A673 (cell line): ENCODE measurements around the gene MPHOSPH9. TPM values are rescaled to one million over a fixed set of nuclear protein-coding genes. Genes with fewer than 3 reads are reported as not detected.
"Not testable (repeated sequence)": the region's sequence is repeated elsewhere in the genome, so short reads cannot be mapped to it uniquely, and the experiment has no call there.

Experiments used
- BruUV-seq: library from RNA; stranded (reverse); fragments of 400-500 nt; replicated peaks from 2 replicates; lab custom pipeline; 2021; lab: Mats Ljungman, UMichigan
- CTCF ChIA-PET: fragments of 300-600 bp; sonication (Branson Sonifier 250); formaldehyde crosslinking; loops from one replicate; lab custom pipeline; 2022; ENCODE audit warnings: antibody characterized with exemption; lab: Charles Lee
- POLR2A ChIA-PET: fragments of 300-600 bp; sonication (Branson Sonifier 250); formaldehyde crosslinking; loops from one replicate; lab custom pipeline; 2022; ENCODE audit warnings: antibody characterized with exemption; ENCODE audit not compliant: low non-redundant PET; lab: Charles Lee
- DNase-seq: peaks from one replicate; pipeline ENCODE4 v3.0.0-alpha.2; 2015; ENCODE audit warnings: low spot score
- H3K27ac ChIP-seq: fragments of 200-600 bp; sonication (generic); 2 replicates; pipeline ENCODE4 v1.5.1; 2016; ENCODE audit warnings: mixed run types, low read depth, mild to moderate bottlenecking, mixed read lengths, antibody characterized with exemption, low read length; ENCODE audit not compliant: poor library complexity, severe bottlenecking
- H3K27me3 ChIP-seq: fragments of 200-600 bp; sonication (generic); replicated peaks from 2 replicates; pipeline ENCODE4 v1.6.1; 2017; ENCODE audit warnings: mixed run types, low read depth, mild to moderate bottlenecking, mixed read lengths, antibody characterized with exemption, low read length; ENCODE audit not compliant: insufficient read depth, poor library complexity
- H3K36me3 ChIP-seq: fragments of 200-600 bp; sonication (generic); 2 replicates; pipeline ENCODE4 v1.6.1; 2016; ENCODE audit warnings: mixed run types, mild to moderate bottlenecking, mixed read lengths, antibody characterized with exemption, low read length; ENCODE audit not compliant: insufficient read depth, poor library complexity, severe bottlenecking
- H3K4me1 ChIP-seq: fragments of 200-600 bp; sonication (generic); 2 replicates; pipeline ENCODE4 v1.6.1; 2017; ENCODE audit warnings: mixed run types, mild to moderate bottlenecking, mixed read lengths, antibody characterized with exemption, low read length; ENCODE audit not compliant: insufficient read depth, poor library complexity, severe bottlenecking
- H3K4me3 ChIP-seq: fragments of 200-600 bp; sonication (generic); 2 replicates; pipeline ENCODE4 v1.5.1; 2016; ENCODE audit warnings: low read depth, mixed run types, mild to moderate bottlenecking, mixed read lengths, low read length; ENCODE audit not compliant: poor library complexity, severe bottlenecking
- H3K9me3 ChIP-seq: fragments of 200-600 bp; sonication (generic); 2 replicates; pipeline ENCODE4 v1.6.1; 2016; ENCODE audit warnings: mixed run types, low read depth, mild to moderate bottlenecking, mixed read lengths, antibody characterized with exemption, low read length; ENCODE audit not compliant: poor library complexity, severe bottlenecking
- CTCF ChIP-seq: fragments of 300-800, 200-600 bp; sonication (generic); conservative IDR thresholded peaks from 2 replicates; pipeline ENCODE4 v1.5.1; 2017; ENCODE audit warnings: low read depth, mild to moderate bottlenecking, antibody characterized with exemption, low read length, moderate library complexity, mixed read lengths
- EZH2 ChIP-seq: fragments of 200-600 bp; sonication (generic); IDR thresholded peaks from 2 replicates; pipeline ENCODE4 v1.6.1; 2017; ENCODE audit warnings: borderline replicate concordance, low read depth, mild to moderate bottlenecking, mixed read lengths, antibody characterized with exemption, low read length; ENCODE audit not compliant: poor library complexity, severe bottlenecking
- intact Hi-C: fragments of 100-400 bp; cut with micrococcal nuclease; formaldehyde crosslinking; loops from one replicate; pipeline ENCODE4 v1.10.0; 2022; ENCODE audit not compliant: unreplicated experiment
- total RNA-seq: library from RNA; stranded (reverse); gene quantifications from 2 replicates; pipeline ENCODE4 v1.2.3, GENCODE V29; 2021

The MPHOSPH9 gene
- total RNA-seq, 1 experiment from 2014 or later = 80.8 TPM

- Histone ChIP-seq H3K9me3 (no peaks in the 10 kb centered on the region), H3K4me3 (peak overlapping the region; percentile 24), H3K27me3 (no peaks in the 10 kb centered on the region), H3K36me3 (peaks cover 33% of the 10 kb centered on the region), H3K27ac (peak overlapping the region; percentile 54), H3K4me1 (peaks cover 28% of the 10 kb centered on the region)
- POLR2A ChIA-PET = no interaction called here
- DNase-seq = peak; percentile 53
- intact Hi-C loops = no loop called here
- CTCF ChIA-PET = no interaction called here
- no TSS peak for BruUV-seq
- no peak for TF ChIP-seq CTCF
- no peak for TF ChIP-seq EZH2
Measured at GRCh38 chr12:123227581-123228258, 5.2 kb downstream of the MPHOSPH9 start.

GRCh38 chr12:123225443-123225842 lies 7.5 kb downstream of the MPHOSPH9 start:
- no TSS peak for BruUV-seq
- no peak overlapping the region for H3K27ac ChIP-seq

GRCh38 chr12:123223241-123223668 lies 9.7 kb downstream of the MPHOSPH9 start:
- BruUV-seq = no TSS peak
- ChIA-PET POLR2A (interaction anchor here (0.7 to 1.0 kb wide), 2 partner anchors 10 to 422 kb away, joined by 3 to 4 read pairs; partner anchors contain the start of genes MPHOSPH9 and MTRFR), CTCF (interaction anchor here (0.6 kb wide), 1 partner anchor 15 kb away, joined by 3 read pairs; no protein-coding TSS in a partner anchor)
- no peaks in the 10 kb centered on the region for H3K27me3 ChIP-seq
- H3K4me1 ChIP-seq = peaks cover 15% of the 10 kb centered on the region
- intact Hi-C loops = no loop called here
- TF ChIP-seq EZH2 (no peak), CTCF (no peak)
- no peak overlapping the region for H3K4me3 ChIP-seq
- H3K36me3 ChIP-seq = peaks cover 56% of the 10 kb centered on the region
- no peak overlapping the region for H3K27ac ChIP-seq
- DNase-seq = no peak
- no peaks in the 10 kb centered on the region for H3K9me3 ChIP-seq

More at GRCh38 chr12:123225443-123225842, 7.5 kb downstream of the MPHOSPH9 start:
- H3K36me3 ChIP-seq = peaks cover 52% of the 10 kb centered on the region
- DNase-seq = no peak
- H3K27me3 ChIP-seq = no peaks in the 10 kb centered on the region
- H3K9me3 ChIP-seq = no peaks in the 10 kb centered on the region
- TF ChIP-seq EZH2 = no peak
- intact Hi-C loops = no loop called here
- CTCF ChIA-PET = interaction anchor here (0.5 kb wide), 1 partner anchor 15 kb away, joined by 3 read pairs; no protein-coding TSS in a partner anchor
- peaks cover 21% of the 10 kb centered on the region for H3K4me1 ChIP-seq
- H3K4me3 ChIP-seq = no peak overlapping the region
- POLR2A ChIA-PET = interaction anchor here (0.5 kb wide), 1 partner anchor 239 kb away, joined by 11 read pairs; no protein-coding TSS in a partner anchor

- BruUV-seq, H3K4me3 ChIP-seq, H3K27me3 ChIP-seq, intact Hi-C loops, DNase-seq, H3K9me3 ChIP-seq, H3K4me1 ChIP-seq, CTCF ChIA-PET, H3K27ac ChIP-seq, POLR2A ChIA-PET: not testable (repeated sequence)
- H3K36me3 ChIP-seq = peaks cover 64% of the 10 kb centered on the region
Measured at GRCh38 chr12:123207815-123208214, 25.1 kb downstream of the MPHOSPH9 start.

- H3K27ac ChIP-seq, CTCF ChIA-PET, H3K27me3 ChIP-seq, H3K4me1 ChIP-seq, BruUV-seq, H3K4me3 ChIP-seq, intact Hi-C loops, H3K9me3 ChIP-seq, POLR2A ChIA-PET: not testable (repeated sequence)
- H3K36me3 ChIP-seq = peaks cover 74% of the 10 kb centered on the region
- peak; percentile 42 for DNase-seq
Measured at GRCh38 chr12:123206794-123207193, 26.1 kb downstream of the MPHOSPH9 start.
